Measurements from ENCODE around the gene PTPRS. TPM values are rescaled to one million over a fixed set of nuclear protein-coding genes. Genes with fewer than 3 reads are reported as not detected.
"Not testable (repeated sequence)": the region's sequence is repeated elsewhere in the genome, so short reads cannot be mapped to it uniquely, and the experiment has no call there.

PTPRS gene
- total and polyA plus RNA-seq, 2 experiments from 2014 or later, result 46.0 to 351 TPM

GRCh38 chr19:5365905-5366304 is 25.3 kb upstream of the PTPRS start:
- H3K4me1 ChIP-seq (ENCODE audit: low read depth), result no peaks in the 10 kb centered on the region
- no peak overlapping the region for H3K4me3 ChIP-seq
- H3K36me3 ChIP-seq, result no peaks in the 10 kb centered on the region
- TF ChIP-seq CTCF (IDR thresholded peaks at IDR 0.05; ENCODE audit: low read depth, low read length), result no peak
- H3K27me3 ChIP-seq, result peaks cover 18% of the 10 kb centered on the region
- no peak for DNase-seq (ENCODE audit: low read depth in 1 of 2, low spot score in 1 of 2)
- no peak overlapping the region for H3K27ac ChIP-seq
- no peaks in the 10 kb centered on the region for H3K9me3 ChIP-seq (ENCODE audit: low read depth)

- H3K27ac ChIP-seq, result no peak overlapping the region
- peaks cover 17% of the 10 kb centered on the region for H3K27me3 ChIP-seq
- no peaks in the 10 kb centered on the region for H3K9me3 ChIP-seq (ENCODE audit: low read depth)
- no peaks in the 10 kb centered on the region for H3K4me1 ChIP-seq (ENCODE audit: low read depth)
- H3K4me3 ChIP-seq, result no peak overlapping the region
- no peak for DNase-seq (ENCODE audit: low read depth in 1 of 2, low spot score in 1 of 2)
- H3K36me3 ChIP-seq, result no peaks in the 10 kb centered on the region
- TF ChIP-seq CTCF (IDR thresholded peaks at IDR 0.05; ENCODE audit: low read depth, low read length), result no peak
Observed at GRCh38 chr19:5364674-5365073, 24.1 kb upstream of the PTPRS start.

- H3K4me3 ChIP-seq; H3K36me3 ChIP-seq; H3K9me3 ChIP-seq (ENCODE audit: low read depth); H3K4me1 ChIP-seq (ENCODE audit: low read depth); H3K27ac ChIP-seq; H3K27me3 ChIP-seq; DNase-seq (ENCODE audit: low read depth in 1 of 2, low spot score in 1 of 2): not testable (repeated sequence)
Observed at GRCh38 chr19:5361839-5362238, 21.2 kb upstream of the PTPRS start.

GRCh38 chr19:5361407-5361806 is 20.8 kb upstream of the PTPRS start:
- Histone ChIP-seq H3K4me1 (ENCODE audit: low read depth) (no peaks in the 10 kb centered on the region), H3K27ac (no peak overlapping the region), H3K27me3 (peaks cover 8% of the 10 kb centered on the region), H3K36me3 (no peaks in the 10 kb centered on the region), H3K9me3 (ENCODE audit: low read depth) (no peaks in the 10 kb centered on the region), H3K4me3 (no peak overlapping the region)
- no peak for TF ChIP-seq CTCF (IDR thresholded peaks at IDR 0.05; ENCODE audit: low read depth, low read length)
- DNase-seq (ENCODE audit: low read depth in 1 of 2, low spot score in 1 of 2), result no peak

DNA sequence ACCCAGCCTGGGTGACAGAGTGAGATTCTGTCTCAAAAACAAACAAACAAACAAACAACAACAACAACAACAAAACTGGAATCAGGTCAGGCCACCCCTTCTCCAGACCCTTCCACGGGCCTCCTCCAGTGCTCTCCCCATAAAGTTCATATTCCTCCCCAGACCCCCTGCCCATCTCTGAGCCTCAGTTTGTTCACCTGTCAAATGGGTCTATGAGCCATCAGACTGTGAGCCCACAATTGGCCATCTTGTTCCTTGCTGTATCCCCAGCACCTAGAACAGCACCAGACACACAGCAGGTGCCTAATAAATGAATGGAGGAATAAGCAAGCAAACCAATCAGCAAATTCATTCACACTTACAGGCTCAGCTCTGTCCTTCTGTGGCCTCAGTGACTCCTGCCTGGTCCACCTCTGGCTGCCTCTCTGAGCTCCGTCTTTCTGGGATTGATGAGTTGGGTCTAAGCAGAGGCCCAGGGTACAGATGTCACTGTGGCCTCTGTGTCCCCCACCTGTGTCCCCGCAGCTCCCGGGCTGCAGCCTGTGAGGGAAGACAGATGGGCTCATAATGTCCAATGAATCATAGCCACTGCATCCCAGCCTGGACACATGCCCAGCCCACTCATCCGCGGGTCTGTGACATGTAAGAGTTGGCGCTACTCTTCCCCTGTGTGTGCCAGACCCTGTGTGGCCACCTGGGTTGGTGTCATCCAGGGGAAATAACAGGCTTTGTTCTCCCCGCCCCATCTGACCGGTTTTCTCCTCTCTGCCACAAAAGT is 19.6 kb upstream of the PTPRS start:
- DNase-seq (ENCODE audit: low read depth in 1 of 2, low spot score in 1 of 2), result peak in 1 of 2 donors; percentile 27
- H3K36me3 ChIP-seq, result no peaks in the 10 kb centered on the region
- TF ChIP-seq CTCF (IDR thresholded peaks at IDR 0.05; ENCODE audit: low read depth, low read length), result no peak
- H3K27ac ChIP-seq, result no peak overlapping the region
- no peaks in the 10 kb centered on the region for H3K9me3 ChIP-seq (ENCODE audit: low read depth)
- no peak overlapping the region for H3K4me3 ChIP-seq
- H3K4me1 ChIP-seq (ENCODE audit: low read depth), result no peaks in the 10 kb centered on the region
- H3K27me3 ChIP-seq, result peaks cover 9% of the 10 kb centered on the region

- H3K27me3 ChIP-seq, result peaks cover 9% of the 10 kb centered on the region
- TF ChIP-seq CTCF (IDR thresholded peaks at IDR 0.05; ENCODE audit: low read depth, low read length), result no peak
Observed at GRCh38 chr19:5358173-5358800, 17.7 kb upstream of the PTPRS start.

More at GRCh38 chr19:5358173-5358800, 17.7 kb upstream of the PTPRS start:
- no peaks in the 10 kb centered on the region for H3K36me3 ChIP-seq
- no peak overlapping the region for H3K4me3 ChIP-seq
- H3K4me1 ChIP-seq (ENCODE audit: low read depth), result no peaks in the 10 kb centered on the region
- no peak overlapping the region for H3K27ac ChIP-seq
- DNase-seq (ENCODE audit: low read depth in 1 of 2, low spot score in 1 of 2), result peak in 1 of 2 donors; percentile 22
- no peaks in the 10 kb centered on the region for H3K9me3 ChIP-seq (ENCODE audit: low read depth)

All from cardiac muscle cell (in vitro differentiated cells and primary cell).